Measurements from ENCODE around the gene FBN1.

FBN1 gene

DNA sequence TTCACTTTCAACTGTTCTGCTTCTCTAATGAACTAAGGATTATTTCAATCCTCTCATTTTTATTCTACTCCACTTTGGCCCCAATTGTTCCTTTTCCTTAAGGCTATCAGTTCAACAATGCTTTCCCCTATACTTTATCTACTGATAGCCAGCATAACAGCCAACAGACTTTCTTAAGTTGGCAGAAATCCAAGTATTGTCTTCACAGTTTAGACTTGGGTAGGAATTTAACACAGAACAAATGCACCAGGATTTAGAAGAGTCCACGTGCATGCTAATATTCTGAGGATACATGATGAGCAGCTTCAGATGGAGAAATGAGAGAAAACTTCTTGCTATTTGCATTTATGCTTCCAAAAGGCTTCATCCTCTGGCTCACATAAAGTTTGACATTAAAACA, 54.8 kb downstream of the FBN1 start:
- no peak overlapping the region for H3K9ac ChIP-seq (ENCODE audit: low read depth, low read length, poor library complexity)
- H3K18ac ChIP-seq (ENCODE audit: low read length), result no peak overlapping the region
- H4K91ac ChIP-seq (ENCODE audit: low read depth, low read length, poor library complexity), result no peak overlapping the region
- H2BK5ac ChIP-seq (ENCODE audit: low read length), result no peak overlapping the region
- H3K14ac ChIP-seq (ENCODE audit: low read length), result no peak overlapping the region
- no peak overlapping the region for H3K23ac ChIP-seq (ENCODE audit: low read depth, low read length, poor library complexity)
- no peak overlapping the region for H3K27ac ChIP-seq (replicated peaks; ENCODE audit: low read length)
- no peak overlapping the region for H3K4me2 ChIP-seq (ENCODE audit: insufficient read depth, low read length, poor library complexity, severe bottlenecking)
- peaks cover 0 to 11% of the 10 kb centered on the region in 2 donors for H3K4me1 ChIP-seq (ENCODE audit: control insufficient read depth in 2 of 2, insufficient read depth in 1 of 2, low read depth in 1 of 2, low read length in 2 of 2)
- no peak overlapping the region for H2BK120ac ChIP-seq (ENCODE audit: low read depth, low read length)
- no peak overlapping the region for H2BK15ac ChIP-seq (ENCODE audit: low read length)
- H3K36me3 ChIP-seq (replicated peaks in 1 of 2; ENCODE audit: control insufficient read depth in 2 of 2, insufficient read depth in 2 of 2, low read length in 2 of 2), result no peaks in the 10 kb centered on the region
- H3K27me3 ChIP-seq (ENCODE audit: control insufficient read depth in 3 of 3, insufficient read depth in 3 of 3, low read depth in 1 of 3, low read length in 3 of 3), result no peaks in the 10 kb centered on the region
- no peak overlapping the region for H2BK12ac ChIP-seq (ENCODE audit: low read length)
- H2AFZ ChIP-seq (ENCODE audit: low read length), result no peak overlapping the region
- no peaks in the 10 kb centered on the region for H3K9me3 ChIP-seq (replicated peaks in 1 of 2; ENCODE audit: control insufficient read depth in 2 of 2, insufficient read depth in 1 of 2, low read depth in 1 of 2, low read length in 2 of 2)
- no peak overlapping the region for H4K8ac ChIP-seq (ENCODE audit: low read depth, low read length)
- no CpG with 5 or more reads among the region's 1 CpG for WGBS, 2 donors (ENCODE audit: extremely low coverage in 2 of 2, insufficient read length in 2 of 2, insufficient replicate concordance in 1 of 2)
- no peaks in the 10 kb centered on the region for H3K79me1 ChIP-seq (ENCODE audit: low read depth, low read length)
- no peak overlapping the region for H3K4ac ChIP-seq (ENCODE audit: low read length)
- no peak overlapping the region for H3K4me3 ChIP-seq (ENCODE audit: low read length in 2 of 2)
- no peak for DNase-seq (ENCODE audit: low spot score)
- H2AK5ac ChIP-seq (ENCODE audit: low read depth, low read length), result no peak overlapping the region

- no peak for DNase-seq (ENCODE audit: low spot score)
- Histone ChIP-seq H4K8ac (ENCODE audit: low read depth, low read length) (no peak overlapping the region), H3K79me1 (ENCODE audit: low read depth, low read length) (no peaks in the 10 kb centered on the region), H3K4me3 (ENCODE audit: low read length in 2 of 2) (no peak overlapping the region), H2AFZ (ENCODE audit: low read length) (no peak overlapping the region), H2BK120ac (ENCODE audit: low read depth, low read length) (no peak overlapping the region), H3K27me3 (ENCODE audit: control insufficient read depth in 3 of 3, insufficient read depth in 3 of 3, low read depth in 1 of 3, low read length in 3 of 3) (no peaks in the 10 kb centered on the region), H2BK15ac (ENCODE audit: low read length) (no peak overlapping the region), H4K91ac (ENCODE audit: low read depth, low read length, poor library complexity) (no peak overlapping the region), H3K4me1 (ENCODE audit: control insufficient read depth in 2 of 2, insufficient read depth in 1 of 2, low read depth in 1 of 2, low read length in 2 of 2) (no peaks in the 10 kb centered on the region), H2BK5ac (ENCODE audit: low read length) (no peak overlapping the region), H3K4me2 (ENCODE audit: insufficient read depth, low read length, poor library complexity, severe bottlenecking) (no peak overlapping the region), H3K18ac (ENCODE audit: low read length) (no peak overlapping the region), H3K4ac (ENCODE audit: low read length) (no peak overlapping the region), H3K14ac (ENCODE audit: low read length) (no peak overlapping the region), H3K9me3 (replicated peaks in 1 of 2; ENCODE audit: control insufficient read depth in 2 of 2, insufficient read depth in 1 of 2, low read depth in 1 of 2, low read length in 2 of 2) (no peaks in the 10 kb centered on the region), H3K23ac (ENCODE audit: low read depth, low read length, poor library complexity) (no peak overlapping the region), H2AK5ac (ENCODE audit: low read depth, low read length) (no peak overlapping the region), H2BK12ac (ENCODE audit: low read length) (no peak overlapping the region), H3K9ac (ENCODE audit: low read depth, low read length, poor library complexity) (no peak overlapping the region), H3K36me3 (replicated peaks in 1 of 2; ENCODE audit: control insufficient read depth in 2 of 2, insufficient read depth in 2 of 2, low read length in 2 of 2) (no peaks in the 10 kb centered on the region), H3K27ac (replicated peaks; ENCODE audit: low read length) (no peak overlapping the region)
- WGBS, 2 donors (ENCODE audit: extremely low coverage in 2 of 2, insufficient read length in 2 of 2, insufficient replicate concordance in 1 of 2), result no CpG with 5 or more reads among the region's 6 CpGs
Observed at GRCh38 chr15:48584812-48585563, 60.5 kb downstream of the FBN1 start.

DNA sequence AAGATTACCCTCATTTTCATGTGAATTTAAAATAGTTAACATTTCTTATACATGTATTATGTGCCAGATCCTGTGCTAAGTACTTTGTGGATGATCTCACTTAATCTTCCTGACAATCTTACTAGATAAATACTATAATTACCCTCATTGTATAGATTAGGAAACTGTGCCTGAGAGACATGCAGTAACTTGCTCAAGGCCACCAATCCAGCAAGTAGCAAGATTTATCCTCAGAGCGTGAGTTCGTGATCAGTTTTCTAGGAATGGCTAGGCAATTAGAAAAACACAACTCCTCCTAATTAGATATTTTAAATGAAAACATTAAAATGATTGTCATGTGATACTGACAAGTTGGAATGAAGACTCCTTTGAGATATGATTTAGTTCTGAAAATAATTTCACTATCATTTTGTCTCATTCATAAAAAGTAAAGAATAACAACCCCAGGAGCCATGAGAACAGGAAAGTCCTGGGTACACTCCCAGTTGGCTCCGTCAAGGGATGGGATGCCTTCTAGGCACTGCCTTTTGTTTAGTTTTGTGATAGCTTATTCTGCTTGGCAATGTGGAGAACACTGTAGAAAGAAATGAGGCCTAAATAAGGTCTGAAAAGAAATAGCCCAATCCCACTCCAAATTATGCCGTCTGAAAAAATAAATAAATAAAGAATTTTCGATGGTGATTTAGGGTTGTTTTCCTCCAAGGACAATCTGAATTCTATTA, 61.3 kb downstream of the FBN1 start:
- no peak overlapping the region for H3K23ac ChIP-seq (ENCODE audit: low read depth, low read length, poor library complexity)
- no peak overlapping the region for H4K8ac ChIP-seq (ENCODE audit: low read depth, low read length)
- no peak overlapping the region for H3K9ac ChIP-seq (ENCODE audit: low read depth, low read length, poor library complexity)
- H3K79me1 ChIP-seq (ENCODE audit: low read depth, low read length), result no peaks in the 10 kb centered on the region
- H3K27ac ChIP-seq (replicated peaks; ENCODE audit: low read length), result no peak overlapping the region
- no peaks in the 10 kb centered on the region for H3K36me3 ChIP-seq (replicated peaks in 1 of 2; ENCODE audit: control insufficient read depth in 2 of 2, insufficient read depth in 2 of 2, low read length in 2 of 2)
- H3K9me3 ChIP-seq (replicated peaks in 1 of 2; ENCODE audit: control insufficient read depth in 2 of 2, insufficient read depth in 1 of 2, low read depth in 1 of 2, low read length in 2 of 2), result no peaks in the 10 kb centered on the region
- whole genome bisulfite sequencing, 2 donors (ENCODE audit: extremely low coverage in 2 of 2, insufficient read length in 2 of 2, insufficient replicate concordance in 1 of 2), result no CpG with 5 or more reads among the region's 5 CpGs
- H3K4me2 ChIP-seq (ENCODE audit: insufficient read depth, low read length, poor library complexity, severe bottlenecking), result no peak overlapping the region
- H2BK15ac ChIP-seq (ENCODE audit: low read length), result no peak overlapping the region
- no peak overlapping the region for H2BK5ac ChIP-seq (ENCODE audit: low read length)
- no peak overlapping the region for H3K18ac ChIP-seq (ENCODE audit: low read length)
- no peak overlapping the region for H2BK120ac ChIP-seq (ENCODE audit: low read depth, low read length)
- DNase-seq (ENCODE audit: low spot score), result no peak
- no peak overlapping the region for H2AK5ac ChIP-seq (ENCODE audit: low read depth, low read length)
- no peak overlapping the region for H3K4ac ChIP-seq (ENCODE audit: low read length)
- H2BK12ac ChIP-seq (ENCODE audit: low read length), result no peak overlapping the region
- no peak overlapping the region for H3K4me3 ChIP-seq (ENCODE audit: low read length in 2 of 2)
- no peaks in the 10 kb centered on the region for H3K27me3 ChIP-seq (ENCODE audit: control insufficient read depth in 3 of 3, insufficient read depth in 3 of 3, low read depth in 1 of 3, low read length in 3 of 3)
- no peaks in the 10 kb centered on the region for H3K4me1 ChIP-seq (ENCODE audit: control insufficient read depth in 2 of 2, insufficient read depth in 1 of 2, low read depth in 1 of 2, low read length in 2 of 2)
- H4K91ac ChIP-seq (ENCODE audit: low read depth, low read length, poor library complexity), result no peak overlapping the region
- H3K14ac ChIP-seq (ENCODE audit: low read length), result no peak overlapping the region
- H2AFZ ChIP-seq (ENCODE audit: low read length), result no peak overlapping the region

DNA sequence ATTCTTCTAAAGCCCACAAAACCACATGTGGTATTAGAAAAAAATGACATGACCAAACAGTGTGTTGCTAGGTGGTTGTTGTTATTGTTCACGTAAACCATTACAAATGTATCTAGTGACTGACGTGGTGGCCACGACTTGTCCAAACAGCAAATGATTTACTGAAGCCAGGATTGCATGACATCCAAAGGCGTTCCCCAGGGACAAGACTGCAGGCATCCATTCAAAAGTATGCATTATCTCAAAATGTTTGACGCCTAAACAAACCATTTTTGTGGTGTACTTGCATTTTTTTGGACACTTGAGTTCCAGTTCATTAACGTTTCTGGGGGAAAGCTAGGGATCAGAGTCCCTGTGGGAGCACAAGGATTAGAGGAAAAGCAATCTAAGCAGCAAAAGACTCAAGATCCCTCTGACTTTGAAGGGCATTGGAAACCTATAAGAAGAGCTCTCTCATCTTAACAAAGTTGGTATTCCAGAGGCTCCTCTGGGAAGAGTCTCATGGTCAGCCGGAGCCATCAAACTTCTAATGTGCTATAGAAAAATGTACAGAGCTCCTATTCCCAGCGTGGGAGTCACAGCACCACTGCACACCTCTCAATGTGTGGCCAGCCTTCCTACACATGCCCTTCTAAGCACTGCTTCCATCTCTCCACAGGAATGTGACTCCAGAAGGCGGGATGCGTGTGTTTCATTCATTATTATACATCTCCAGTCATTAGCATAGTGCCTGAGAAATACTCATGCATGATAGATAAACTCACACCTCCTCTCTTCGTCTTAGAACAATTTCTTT, 62.9 kb downstream of the FBN1 start:
- Histone ChIP-seq H4K8ac (ENCODE audit: low read depth, low read length) (no peak overlapping the region), H3K4me1 (ENCODE audit: control insufficient read depth in 2 of 2, insufficient read depth in 1 of 2, low read depth in 1 of 2, low read length in 2 of 2) (peaks cover 0 to under 1% of the 10 kb centered on the region in 2 donors), H3K9me3 (replicated peaks in 1 of 2; ENCODE audit: control insufficient read depth in 2 of 2, insufficient read depth in 1 of 2, low read depth in 1 of 2, low read length in 2 of 2) (no peaks in the 10 kb centered on the region), H3K9ac (ENCODE audit: low read depth, low read length, poor library complexity) (no peak overlapping the region), H3K27ac (replicated peaks; ENCODE audit: low read length) (no peak overlapping the region), H3K14ac (ENCODE audit: low read length) (no peak overlapping the region), H3K23ac (ENCODE audit: low read depth, low read length, poor library complexity) (no peak overlapping the region), H3K4ac (ENCODE audit: low read length) (no peak overlapping the region), H2BK120ac (ENCODE audit: low read depth, low read length) (no peak overlapping the region), H2AK5ac (ENCODE audit: low read depth, low read length) (no peak overlapping the region), H2AFZ (ENCODE audit: low read length) (no peak overlapping the region), H4K91ac (ENCODE audit: low read depth, low read length, poor library complexity) (no peak overlapping the region), H3K4me2 (ENCODE audit: insufficient read depth, low read length, poor library complexity, severe bottlenecking) (no peak overlapping the region), H2BK15ac (ENCODE audit: low read length) (no peak overlapping the region), H3K18ac (ENCODE audit: low read length) (no peak overlapping the region), H3K4me3 (ENCODE audit: low read length in 2 of 2) (no peak overlapping the region), H3K79me1 (ENCODE audit: low read depth, low read length) (no peaks in the 10 kb centered on the region), H3K36me3 (replicated peaks in 1 of 2; ENCODE audit: control insufficient read depth in 2 of 2, insufficient read depth in 2 of 2, low read length in 2 of 2) (no peaks in the 10 kb centered on the region), H3K27me3 (ENCODE audit: control insufficient read depth in 3 of 3, insufficient read depth in 3 of 3, low read depth in 1 of 3, low read length in 3 of 3) (no peaks in the 10 kb centered on the region), H2BK12ac (ENCODE audit: low read length) (no peak overlapping the region), H2BK5ac (ENCODE audit: low read length) (no peak overlapping the region)
- no CpG with 5 or more reads among the region's 11 CpGs for WGBS, 2 donors (ENCODE audit: extremely low coverage in 2 of 2, insufficient read length in 2 of 2, insufficient replicate concordance in 1 of 2)
- no peak for DNase-seq (ENCODE audit: low spot score)
